Measurements from ENCODE around the gene EYA3.

Gene EYA3

GRCh38 chr1:27935721-27936120, 152.7 kb downstream of the EYA3 start:
- DNase-seq = no peak

GRCh38 chr1:27934818-27935549, 153.4 kb downstream of the EYA3 start, which contains the start of gene SMPDL3B:
SMPDL3B (plus strand) TSS chr1:27935000; CDS start chr1:27935184, 184 bp downstream.
- DNase-seq = peak; percentile 67 to 88

GRCh38 chr1:27931759-27932158, 156.7 kb downstream of the EYA3 start:
- no peak for DNase-seq

- no peak for DNase-seq
Observed at GRCh38 chr1:27931184-27931583, 157.2 kb downstream of the EYA3 start.

- no peak for DNase-seq
Observed at GRCh38 chr1:27928216-27928954, 160.0 kb downstream of the EYA3 start.

- DNase-seq = no peak
Observed at GRCh38 chr1:27922272-27922671, 166.1 kb downstream of the EYA3 start.

Data from NCI-H526 (cell line).